CD4-positive, alpha-beta T cell treated with Interleukin-10 for 1 hour (primary cell): Measurements from ENCODE around the gene EXOC3L1.

Experiments used
- DNase-seq: peaks from one replicate; pipeline ENCODE4 v3.0.0-alpha.2; 2020

Gene EXOC3L1

GRCh38 chr16:67180166-67180565, 9.8 kb downstream of the EXOC3L1 start:
- no peak for DNase-seq

- DNase-seq: peak; percentile 26
These were observed 10.4 kb downstream of the EXOC3L1 start for GRCh38 chr16:67179421-67180080.

- DNase-seq: peak; percentile 77
These were observed 11.9 kb downstream of the EXOC3L1 start for GRCh38 chr16:67177743-67178699.

GRCh38 chr16:67176662-67177061, 13.3 kb downstream of the EXOC3L1 start:
- DNase-seq: no peak

- no peak for DNase-seq
These were observed 15.2 kb downstream of the EXOC3L1 start for GRCh38 chr16:67174706-67175231.

- peak; percentile 77 for DNase-seq
These were observed 15.9 kb downstream of the EXOC3L1 start for GRCh38 chr16:67173808-67174705.

- DNase-seq: no peak
These were observed 16.6 kb downstream of the EXOC3L1 start for GRCh38 chr16:67173323-67173722.

- no peak for DNase-seq
These were observed 18.8 kb downstream of the EXOC3L1 start for GRCh38 chr16:67170949-67171649.

GRCh38 chr16:67170168-67170948, 19.6 kb downstream of the EXOC3L1 start, which contains the start of gene NOL3:
TSS of gene NOL3 (plus strand) at chr16:67170538.
- DNase-seq: peak; percentile 39

GRCh38 chr16:67169642-67170167, 20.2 kb downstream of the EXOC3L1 start:
- DNase-seq: peak; percentile 47

- no peak for DNase-seq
These were observed 20.9 kb downstream of the EXOC3L1 start for GRCh38 chr16:67169011-67169451.

GRCh38 chr16:67167588-67167987, 22.3 kb downstream of the EXOC3L1 start:
- no peak for DNase-seq

- DNase-seq: no peak
These were observed 23.3 kb downstream of the EXOC3L1 start for GRCh38 chr16:67166598-67167168.

GRCh38 chr16:67166110-67166547, 23.8 kb downstream of the EXOC3L1 start:
- no peak for DNase-seq

GRCh38 chr16:67165121-67166078, 24.5 kb downstream of the EXOC3L1 start:
- DNase-seq: no peak

GRCh38 chr16:67164599-67165061, 25.3 kb downstream of the EXOC3L1 start, which contains the start of gene HSF4:
TSS of gene HSF4 (plus strand) at chr16:67164745. CDS start at chr16:67164812, 67 bp downstream.
- no peak for DNase-seq

- no peak for DNase-seq
These were observed 25.9 kb downstream of the EXOC3L1 start for GRCh38 chr16:67163999-67164558.
